Spinal cord (tissue), 10 donors: ENCODE results near the gene SLC7A7. TPM values are rescaled to one million over a fixed set of nuclear protein-coding genes. Genes with fewer than 3 reads are reported as not detected.
"Not testable (repeated sequence)": the region's sequence is repeated elsewhere in the genome, so short reads cannot be mapped to it uniquely, and the experiment has no call there.

ENCODE experiments used
- DNase-seq, 6 donors: peaks; one replicate each; pipeline versions ENCODE4 v3.0.0 to v3.0.0-alpha.2; 2013 to 2015; ENCODE audit warnings: low spot score in 6 of 6, low read depth in 4 of 6
- H3K27ac ChIP-seq: one replicate; pipeline ENCODE4 v1.5.1; 2013; ENCODE audit warnings: low read depth, low read length, control low read depth
- H3K27me3 ChIP-seq: one replicate; pipeline ENCODE4 v1.6.1; 2013; ENCODE audit warnings: low read length; ENCODE audit not compliant: control insufficient read depth, insufficient read depth
- H3K36me3 ChIP-seq: one replicate; pipeline ENCODE4 v1.6.1; 2013; ENCODE audit warnings: low read length; ENCODE audit not compliant: control insufficient read depth, insufficient read depth
- H3K4me1 ChIP-seq: one replicate; pipeline ENCODE4 v1.6.1; 2013; ENCODE audit warnings: low read length; ENCODE audit not compliant: control insufficient read depth, insufficient read depth
- H3K4me3 ChIP-seq: one replicate; pipeline ENCODE4 v1.5.1; 2013; ENCODE audit warnings: low read depth, low read length, control low read depth
- H3K9me3 ChIP-seq: one replicate; pipeline ENCODE4 v1.6.1; 2013; ENCODE audit warnings: low read length; ENCODE audit not compliant: control insufficient read depth, insufficient read depth
- WGBS: methylation state at CpG from one replicate; pipeline ENCODE4 v1.1.5; 2013; ENCODE audit warnings: missing lambda C conversion rate; ENCODE audit not compliant: insufficient coverage; 5-methylcytosine and 5-hydroxymethylcytosine counted together
- polyA plus RNA-seq, 2 donors: library from polyadenylated mRNA; unstranded; fragments of 120-200 nt; gene quantifications; one replicate each; pipeline ENCODE4 v1.2.1, GENCODE V29; 2013; ENCODE audit not compliant: insufficient read length in 2 of 2
- total RNA-seq, 2 donors: library from RNA; depleted of rRNA in 1 of 2; stranded (reverse); fragments of 120-200 nt in 1 of 2; fragments of >200 nt in 1 of 2; gene quantifications; one replicate each; pipeline versions ENCODE4 v1.2.3 to v1.2.4, GENCODE V29; 2013 to 2014
- donor health status: healthy.

Gene SLC7A7
- total and polyA plus RNA-seq, 4 donors, result 8.5 to 11.5 (median 10.1) TPM

- H3K36me3 ChIP-seq, H3K27ac ChIP-seq, H3K4me1 ChIP-seq, H3K4me3 ChIP-seq, DNase-seq, H3K9me3 ChIP-seq, H3K27me3 ChIP-seq: not testable (repeated sequence)
- 96% methylated on average over 4 of the region's 8 CpGs for WGBS
These were observed 38.4 kb downstream of the SLC7A7 start for GRCh38 chr14:22776849-22777248.

- WGBS, result no CpG with 5 or more reads among the region's 2 CpGs
- Histone ChIP-seq H3K27me3 (no peaks in the 10 kb centered on the region), H3K36me3 (peaks cover 14% of the 10 kb centered on the region), H3K4me3 (no peak overlapping the region), H3K27ac (no peak overlapping the region), H3K9me3 (no peaks in the 10 kb centered on the region), H3K4me1 (no peaks in the 10 kb centered on the region)
- DNase-seq, result no peak
These were observed 39.0 kb downstream of the SLC7A7 start for GRCh38 chr14:22776215-22776614.

- H3K4me3 ChIP-seq, result no peak overlapping the region
- H3K27ac ChIP-seq, result no peak overlapping the region
- H3K36me3 ChIP-seq, result peaks cover 30% of the 10 kb centered on the region
- WGBS, result 79% methylated on average over 5 of the region's 10 CpGs
- H3K27me3 ChIP-seq, result no peaks in the 10 kb centered on the region
- H3K4me1 ChIP-seq, result no peaks in the 10 kb centered on the region
- H3K9me3 ChIP-seq, result no peaks in the 10 kb centered on the region
- DNase-seq, result no peak
These were observed 41.1 kb downstream of the SLC7A7 start for GRCh38 chr14:22774011-22774706.

- WGBS, result 96% methylated on average over 7 of the region's 8 CpGs
- DNase-seq, result no peak
- Histone ChIP-seq H3K27me3 (no peaks in the 10 kb centered on the region), H3K36me3 (peaks cover 33% of the 10 kb centered on the region), H3K4me3 (no peak overlapping the region), H3K4me1 (no peaks in the 10 kb centered on the region), H3K9me3 (no peaks in the 10 kb centered on the region), H3K27ac (no peak overlapping the region)
These were observed 41.8 kb downstream of the SLC7A7 start for GRCh38 chr14:22773162-22774010.

GRCh38 chr14:22772725-22773124, 42.5 kb downstream of the SLC7A7 start:
- H3K27ac ChIP-seq, result no peak overlapping the region
- no peaks in the 10 kb centered on the region for H3K9me3 ChIP-seq
- no peak for DNase-seq
- H3K4me3 ChIP-seq, result no peak overlapping the region
- WGBS, result 100% methylated on average over 1 of the region's 1 CpG
- no peaks in the 10 kb centered on the region for H3K27me3 ChIP-seq
- peaks cover 34% of the 10 kb centered on the region for H3K36me3 ChIP-seq
- no peaks in the 10 kb centered on the region for H3K4me1 ChIP-seq

GRCh38 chr14:22770481-22771187, 44.6 kb downstream of the SLC7A7 start:
- Histone ChIP-seq H3K4me3 (no peak overlapping the region), H3K36me3 (peaks cover 34% of the 10 kb centered on the region), H3K9me3 (no peaks in the 10 kb centered on the region), H3K27ac (no peak overlapping the region), H3K27me3 (no peaks in the 10 kb centered on the region), H3K4me1 (peaks cover 8% of the 10 kb centered on the region)
- no peak for DNase-seq
- 84% methylated on average over 4 of the region's 8 CpGs for WGBS

GRCh38 chr14:22769369-22769768, 45.9 kb downstream of the SLC7A7 start:
- peaks cover 13% of the 10 kb centered on the region for H3K4me1 ChIP-seq
- H3K36me3 ChIP-seq, result peaks cover 34% of the 10 kb centered on the region
- H3K4me3 ChIP-seq, result no peak overlapping the region
- no peaks in the 10 kb centered on the region for H3K27me3 ChIP-seq
- DNase-seq, result no peak
- H3K9me3 ChIP-seq, result no peaks in the 10 kb centered on the region
- WGBS, result 100% methylated on average over 2 of the region's 2 CpGs
- H3K27ac ChIP-seq, result no peak overlapping the region

GRCh38 chr14:22768947-22769346, 46.3 kb downstream of the SLC7A7 start:
- DNase-seq, result no peak
- H3K9me3 ChIP-seq, result no peaks in the 10 kb centered on the region
- no peak overlapping the region for H3K4me3 ChIP-seq
- H3K36me3 ChIP-seq, result peaks cover 34% of the 10 kb centered on the region
- H3K4me1 ChIP-seq, result peaks cover 13% of the 10 kb centered on the region
- H3K27me3 ChIP-seq, result no peaks in the 10 kb centered on the region
- H3K27ac ChIP-seq, result no peak overlapping the region
- WGBS, result 91% methylated on average over 3 of the region's 4 CpGs

GRCh38 chr14:22767323-22767589, 48.0 kb downstream of the SLC7A7 start:
- DNase-seq, result no peak
- peaks cover 13% of the 10 kb centered on the region for H3K4me1 ChIP-seq
- no peaks in the 10 kb centered on the region for H3K27me3 ChIP-seq
- H3K4me3 ChIP-seq, result peak overlapping the region; percentile 85
- no peak overlapping the region for H3K27ac ChIP-seq
- H3K36me3 ChIP-seq, result peaks cover 29% of the 10 kb centered on the region
- WGBS, result 0% methylated on average over 1 of the region's 6 CpGs
- peaks cover 3% of the 10 kb centered on the region for H3K9me3 ChIP-seq
